ENCODE data around the gene PAOX. TPM values are rescaled to one million over a fixed set of nuclear protein-coding genes. Genes with fewer than 3 reads are reported as not detected.

Gene PAOX
- total and polyA plus RNA-seq, 2 donors (not counting 1 experiment from before 2014, with no cell fraction given): 2.4 to 9.2 TPM

DNA sequence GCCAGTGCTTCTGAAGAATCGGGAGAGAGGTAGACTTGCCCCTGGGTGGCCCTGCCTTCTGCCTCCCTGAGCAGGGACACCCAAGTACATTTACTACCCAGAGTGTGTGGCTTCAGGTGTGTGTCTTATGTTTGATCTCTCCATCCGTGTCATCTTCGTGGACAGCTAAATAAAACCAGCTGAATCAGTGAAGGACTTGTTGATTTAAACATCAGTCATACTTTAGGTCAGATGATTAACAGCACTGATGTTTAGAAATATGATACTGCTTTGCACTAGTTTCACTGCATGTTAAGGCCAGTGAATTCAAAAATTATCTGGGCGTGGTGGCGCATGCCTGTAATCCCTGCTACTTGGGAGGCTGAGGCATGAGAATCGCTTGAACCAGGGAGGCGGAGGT, 18.9 kb downstream of the PAOX start:
- no peak overlapping the region for H3K9ac ChIP-seq (ENCODE audit: insufficient read depth, low read length)
- no peak overlapping the region for H3K27ac ChIP-seq (ENCODE audit: insufficient read depth, low read length)
- H3K4me3 ChIP-seq (replicated peaks in 1 of 4; ENCODE audit: control extremely low read depth in 1 of 4, insufficient read depth in 1 of 4, low read depth in 3 of 4, low read length in 4 of 4): no peak overlapping the region
- H3K9me3 ChIP-seq (ENCODE audit: control insufficient read depth, insufficient read depth, low read depth, low read length): no peaks in the 10 kb centered on the region
- H3K4me2 ChIP-seq (ENCODE audit: extremely low read depth, insufficient read depth, low read length): no peak overlapping the region
- no peak for DNase-seq (ENCODE audit: low read depth in 2 of 2)
- H3K36me3 ChIP-seq (ENCODE audit: control insufficient read depth, insufficient read depth, low read length): peaks cover 20% of the 10 kb centered on the region
- H2AFZ ChIP-seq (ENCODE audit: low read length): no peak overlapping the region
- H3K79me2 ChIP-seq (ENCODE audit: control insufficient read depth, insufficient read depth, low read length): peaks cover 34% of the 10 kb centered on the region
- H3K27me3 ChIP-seq (ENCODE audit: control insufficient read depth, insufficient read depth, low read length): no peaks in the 10 kb centered on the region
- H3K4me1 ChIP-seq (ENCODE audit: control insufficient read depth, extremely low read depth, insufficient read depth, low read length): no peaks in the 10 kb centered on the region
- no peak for TF ChIP-seq EZH2 (IDR thresholded peaks at IDR 0.05; ENCODE audit: low read length, missing control alignments)
- TF ChIP-seq, protein P1, sequence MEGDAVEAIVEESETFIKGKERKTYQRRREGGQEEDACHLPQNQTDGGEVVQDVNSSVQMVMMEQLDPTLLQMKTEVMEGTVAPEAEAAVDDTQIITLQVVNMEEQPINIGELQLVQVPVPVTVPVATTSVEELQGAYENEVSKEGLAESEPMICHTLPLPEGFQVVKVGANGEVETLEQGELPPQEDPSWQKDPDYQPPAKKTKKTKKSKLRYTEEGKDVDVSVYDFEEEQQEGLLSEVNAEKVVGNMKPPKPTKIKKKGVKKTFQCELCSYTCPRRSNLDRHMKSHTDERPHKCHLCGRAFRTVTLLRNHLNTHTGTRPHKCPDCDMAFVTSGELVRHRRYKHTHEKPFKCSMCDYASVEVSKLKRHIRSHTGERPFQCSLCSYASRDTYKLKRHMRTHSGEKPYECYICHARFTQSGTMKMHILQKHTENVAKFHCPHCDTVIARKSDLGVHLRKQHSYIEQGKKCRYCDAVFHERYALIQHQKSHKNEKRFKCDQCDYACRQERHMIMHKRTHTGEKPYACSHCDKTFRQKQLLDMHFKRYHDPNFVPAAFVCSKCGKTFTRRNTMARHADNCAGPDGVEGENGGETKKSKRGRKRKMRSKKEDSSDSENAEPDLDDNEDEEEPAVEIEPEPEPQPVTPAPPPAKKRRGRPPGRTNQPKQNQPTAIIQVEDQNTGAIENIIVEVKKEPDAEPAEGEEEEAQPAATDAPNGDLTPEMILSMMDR (conservative IDR thresholded peaks at IDR 0.05 in 1 of 2, IDR thresholded peaks at IDR 0.05 in 1 of 2; ENCODE audit: low read depth in 1 of 2, low read length in 2 of 2): no peak
- H4K20me1 ChIP-seq (ENCODE audit: control insufficient read depth, extremely low read depth, insufficient read depth, low read length): no peaks in the 10 kb centered on the region

DNA sequence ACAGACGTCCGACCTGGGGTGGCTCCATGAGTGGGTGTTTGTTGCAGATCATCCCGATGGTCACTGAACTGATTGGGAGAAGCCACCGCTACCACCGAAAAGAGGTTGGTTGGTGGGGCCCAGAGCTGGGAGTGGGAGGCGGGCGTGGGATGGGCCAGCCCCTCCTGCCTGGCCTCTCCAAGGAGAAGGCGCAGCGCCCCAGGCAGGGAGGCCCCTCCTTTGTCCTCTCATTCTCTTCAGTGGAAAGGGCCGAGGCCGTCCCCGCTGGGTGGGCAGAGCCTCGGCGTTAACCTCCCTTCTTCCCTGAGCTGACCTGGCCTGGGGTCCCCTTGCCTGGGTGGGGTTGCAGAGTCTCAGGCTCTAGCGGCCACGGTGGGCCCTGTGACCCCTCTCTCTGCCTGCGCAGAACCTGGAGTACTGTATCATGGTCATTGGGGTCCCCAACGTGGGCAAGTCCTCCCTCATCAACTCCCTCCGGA, 20.1 kb downstream of the PAOX start:
- Histone ChIP-seq H3K27me3 (ENCODE audit: control insufficient read depth, insufficient read depth, low read length) (no peaks in the 10 kb centered on the region), H3K4me3 (replicated peaks in 1 of 4; ENCODE audit: control extremely low read depth in 1 of 4, insufficient read depth in 1 of 4, low read depth in 3 of 4, low read length in 4 of 4) (no peak overlapping the region), H3K4me2 (ENCODE audit: extremely low read depth, insufficient read depth, low read length) (no peak overlapping the region), H3K79me2 (ENCODE audit: control insufficient read depth, insufficient read depth, low read length) (peaks cover 34% of the 10 kb centered on the region), H3K9ac (ENCODE audit: insufficient read depth, low read length) (no peak overlapping the region), H3K4me1 (ENCODE audit: control insufficient read depth, extremely low read depth, insufficient read depth, low read length) (no peaks in the 10 kb centered on the region), H3K9me3 (ENCODE audit: control insufficient read depth, insufficient read depth, low read depth, low read length) (no peaks in the 10 kb centered on the region), H2AFZ (ENCODE audit: low read length) (no peak overlapping the region), H3K27ac (ENCODE audit: insufficient read depth, low read length) (no peak overlapping the region), H4K20me1 (ENCODE audit: control insufficient read depth, extremely low read depth, insufficient read depth, low read length) (no peaks in the 10 kb centered on the region), H3K36me3 (ENCODE audit: control insufficient read depth, insufficient read depth, low read length) (peaks cover 24% of the 10 kb centered on the region)
- TF ChIP-seq EZH2 (IDR thresholded peaks at IDR 0.05; ENCODE audit: low read length, missing control alignments): no peak
- TF ChIP-seq, protein P1 (conservative IDR thresholded peaks at IDR 0.05 in 1 of 2, IDR thresholded peaks at IDR 0.05 in 1 of 2; ENCODE audit: low read depth in 1 of 2, low read length in 2 of 2): no peak
- DNase-seq (ENCODE audit: low read depth in 2 of 2): no peak

DNA sequence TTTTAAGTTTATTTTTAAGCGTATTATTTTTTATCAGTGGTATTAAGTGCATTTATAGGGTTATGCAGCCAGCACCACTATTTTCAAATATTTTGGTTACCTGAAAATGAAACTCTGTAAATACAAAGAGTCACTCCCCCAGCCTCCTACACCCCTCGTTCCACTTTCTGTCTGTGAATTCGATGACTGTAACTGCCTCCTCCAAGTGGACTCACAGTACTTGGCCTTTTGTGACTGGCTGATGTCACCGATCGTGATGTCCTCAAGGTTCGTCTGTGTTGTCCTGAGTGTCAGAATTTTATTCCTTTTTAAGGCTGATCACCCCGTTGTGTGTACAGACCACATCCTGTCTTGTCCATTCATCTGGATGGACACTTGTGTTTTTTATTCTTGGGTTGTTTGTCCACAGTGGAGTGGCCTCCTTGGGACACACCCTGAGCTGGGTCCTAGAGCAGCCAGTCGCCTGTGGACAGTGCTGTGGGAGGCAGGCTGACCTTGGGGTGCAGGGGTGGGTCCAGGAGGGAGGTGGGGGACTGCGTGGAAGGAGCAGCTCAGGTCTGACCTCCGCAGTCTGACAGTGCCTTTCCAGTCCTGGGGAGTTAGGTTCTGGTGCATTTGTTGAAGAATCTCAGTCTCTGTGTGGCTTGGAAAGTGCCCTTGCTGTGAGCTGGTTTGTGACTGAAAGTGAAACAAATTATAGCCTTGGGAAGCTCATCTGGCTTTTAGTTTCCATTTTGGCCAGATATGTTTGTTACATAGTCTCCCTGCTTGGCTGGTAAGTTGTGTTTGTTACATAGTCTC, 21.8 kb downstream of the PAOX start:
- H4K20me1 ChIP-seq (ENCODE audit: control insufficient read depth, extremely low read depth, insufficient read depth, low read length): no peaks in the 10 kb centered on the region
- H3K4me2 ChIP-seq (ENCODE audit: extremely low read depth, insufficient read depth, low read length): no peak overlapping the region
- H3K4me1 ChIP-seq (ENCODE audit: control insufficient read depth, extremely low read depth, insufficient read depth, low read length): peaks cover 10% of the 10 kb centered on the region
- H3K27me3 ChIP-seq (ENCODE audit: control insufficient read depth, insufficient read depth, low read length): no peaks in the 10 kb centered on the region
- DNase-seq (ENCODE audit: low read depth in 2 of 2): no peak
- no peak overlapping the region for H3K27ac ChIP-seq (ENCODE audit: insufficient read depth, low read length)
- no peak overlapping the region for H3K4me3 ChIP-seq (replicated peaks in 1 of 4; ENCODE audit: control extremely low read depth in 1 of 4, insufficient read depth in 1 of 4, low read depth in 3 of 4, low read length in 4 of 4)
- peaks cover 24% of the 10 kb centered on the region for H3K36me3 ChIP-seq (ENCODE audit: control insufficient read depth, insufficient read depth, low read length)
- TF ChIP-seq, protein P1 (conservative IDR thresholded peaks at IDR 0.05 in 1 of 2, IDR thresholded peaks at IDR 0.05 in 1 of 2; ENCODE audit: low read depth in 1 of 2, low read length in 2 of 2): no peak
- no peak for TF ChIP-seq EZH2 (IDR thresholded peaks at IDR 0.05; ENCODE audit: low read length, missing control alignments)
- peaks cover 18% of the 10 kb centered on the region for H3K79me2 ChIP-seq (ENCODE audit: control insufficient read depth, insufficient read depth, low read length)
- no peak overlapping the region for H2AFZ ChIP-seq (ENCODE audit: low read length)
- H3K9ac ChIP-seq (ENCODE audit: insufficient read depth, low read length): no peak overlapping the region
- H3K9me3 ChIP-seq (ENCODE audit: control insufficient read depth, insufficient read depth, low read depth, low read length): no peaks in the 10 kb centered on the region
